ENCODE results near the gene ORM2.

DNA sequence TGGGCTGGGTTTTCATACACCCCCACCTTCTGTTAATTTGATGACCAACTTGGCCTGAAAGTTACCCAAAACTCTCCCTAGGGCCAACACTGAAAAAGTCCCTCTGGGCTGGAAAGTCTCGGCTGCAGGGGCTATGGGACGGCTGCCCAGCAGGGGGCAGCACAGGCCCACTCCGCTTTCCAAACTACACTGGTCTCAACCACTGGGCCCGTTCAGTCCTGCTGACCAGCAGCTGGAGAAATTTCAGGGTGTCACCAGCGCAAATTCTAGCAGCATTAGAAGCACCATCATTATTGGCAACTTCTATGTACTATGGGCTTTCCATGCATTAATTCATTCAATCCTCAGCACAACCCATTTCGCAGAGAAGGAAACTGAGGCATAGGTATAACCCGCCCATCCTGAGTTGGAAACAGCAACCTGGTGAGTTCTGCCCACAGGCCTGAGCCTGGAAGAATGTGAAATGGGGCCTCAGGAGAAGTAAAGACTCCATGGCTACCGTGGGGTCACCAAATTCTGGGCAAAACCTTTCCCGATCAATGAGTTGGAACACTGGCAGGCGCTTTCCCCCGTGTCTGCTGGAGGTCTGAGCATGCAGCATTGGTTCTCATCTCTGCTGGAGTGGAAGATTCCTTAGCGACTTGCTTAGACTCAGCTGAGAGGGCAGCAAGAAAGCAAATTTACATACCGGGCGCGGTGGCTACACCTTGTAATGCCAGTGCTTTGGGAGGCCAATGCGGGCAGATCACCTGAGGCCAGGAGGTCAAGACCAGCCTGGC is 9.7 kb downstream of the ORM2 start:
- TF ChIP-seq, protein P1, sequence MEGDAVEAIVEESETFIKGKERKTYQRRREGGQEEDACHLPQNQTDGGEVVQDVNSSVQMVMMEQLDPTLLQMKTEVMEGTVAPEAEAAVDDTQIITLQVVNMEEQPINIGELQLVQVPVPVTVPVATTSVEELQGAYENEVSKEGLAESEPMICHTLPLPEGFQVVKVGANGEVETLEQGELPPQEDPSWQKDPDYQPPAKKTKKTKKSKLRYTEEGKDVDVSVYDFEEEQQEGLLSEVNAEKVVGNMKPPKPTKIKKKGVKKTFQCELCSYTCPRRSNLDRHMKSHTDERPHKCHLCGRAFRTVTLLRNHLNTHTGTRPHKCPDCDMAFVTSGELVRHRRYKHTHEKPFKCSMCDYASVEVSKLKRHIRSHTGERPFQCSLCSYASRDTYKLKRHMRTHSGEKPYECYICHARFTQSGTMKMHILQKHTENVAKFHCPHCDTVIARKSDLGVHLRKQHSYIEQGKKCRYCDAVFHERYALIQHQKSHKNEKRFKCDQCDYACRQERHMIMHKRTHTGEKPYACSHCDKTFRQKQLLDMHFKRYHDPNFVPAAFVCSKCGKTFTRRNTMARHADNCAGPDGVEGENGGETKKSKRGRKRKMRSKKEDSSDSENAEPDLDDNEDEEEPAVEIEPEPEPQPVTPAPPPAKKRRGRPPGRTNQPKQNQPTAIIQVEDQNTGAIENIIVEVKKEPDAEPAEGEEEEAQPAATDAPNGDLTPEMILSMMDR (IDR thresholded peaks at IDR 0.05), result peak in 6 of 7 experiments; percentile 43 to 51 (median 46)
- TF ChIP-seq POLR2A (IDR thresholded peaks at IDR 0.05), result no peak
